Lung microvascular endothelial cell (primary cell): ENCODE data around the gene CNBP. TPM values are rescaled to one million over a fixed set of nuclear protein-coding genes. Genes with fewer than 3 reads are reported as not detected.
"Not testable (repeated sequence)": the region's sequence is repeated elsewhere in the genome, so short reads cannot be mapped to it uniquely, and the experiment has no call there.

Experiments
- DNase-seq, 2 donors: peaks; one replicate each; pipeline versions ENCODE4 v3.0.0 to v3.0.0-alpha.2; 2010; ENCODE audit warnings: low read depth in 2 of 2
- total RNA-seq: library from RNA; depleted of rRNA; stranded (reverse); fragments of >200 nt; gene quantifications from 2 replicates; pipeline ENCODE4 v1.2.1, GENCODE V29; 2014

Gene CNBP
- total RNA-seq = 207 and 229 TPM in 2 replicates

DNA sequence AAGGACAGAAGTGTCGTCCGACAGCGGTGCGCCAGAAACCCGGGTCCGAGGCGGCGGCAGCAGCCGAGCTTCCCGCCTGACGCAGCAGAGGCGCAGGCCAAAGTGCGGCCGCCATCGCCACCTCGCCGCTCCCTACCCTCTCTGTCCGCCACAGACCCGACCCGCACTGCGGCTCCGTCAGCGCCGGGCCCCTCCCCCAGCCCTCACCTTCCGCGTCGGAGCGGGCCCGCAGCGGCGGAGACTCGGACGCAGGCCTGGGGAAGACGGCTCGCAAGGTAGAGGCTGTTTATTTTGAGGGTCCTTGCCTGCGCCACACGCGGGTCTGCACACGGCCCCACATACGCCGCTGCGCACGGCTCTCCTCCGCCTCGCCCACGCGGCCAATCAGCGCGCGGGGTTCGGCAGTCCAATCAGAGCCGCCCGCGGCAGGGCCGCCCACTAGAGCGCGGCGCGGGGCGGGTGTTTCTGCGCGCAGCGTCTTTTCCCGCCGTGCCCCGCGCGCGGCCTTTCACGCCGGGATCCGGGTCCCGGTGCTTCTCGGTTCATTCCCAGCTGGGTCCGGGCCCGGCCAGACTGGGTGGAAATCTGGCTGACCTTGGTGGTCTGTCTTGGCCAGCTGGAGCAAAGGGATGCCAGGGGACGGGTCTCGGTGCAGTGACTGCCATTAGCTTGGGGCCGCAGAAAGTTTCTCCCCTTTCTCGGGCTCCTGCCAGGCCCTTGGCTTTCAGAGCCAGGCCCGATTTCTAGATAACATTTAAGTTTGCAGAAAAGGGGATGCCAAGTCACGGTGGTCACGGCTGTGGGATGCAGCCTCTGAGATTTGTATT, at the start of gene CNBP:
Gene CNBP, minus strand, starts transcription at position 328 of the 827 bp plus-strand sequence. CDS start 12,139 bp downstream, outside the sequence.
- peak; percentile 96 for DNase-seq

DNA sequence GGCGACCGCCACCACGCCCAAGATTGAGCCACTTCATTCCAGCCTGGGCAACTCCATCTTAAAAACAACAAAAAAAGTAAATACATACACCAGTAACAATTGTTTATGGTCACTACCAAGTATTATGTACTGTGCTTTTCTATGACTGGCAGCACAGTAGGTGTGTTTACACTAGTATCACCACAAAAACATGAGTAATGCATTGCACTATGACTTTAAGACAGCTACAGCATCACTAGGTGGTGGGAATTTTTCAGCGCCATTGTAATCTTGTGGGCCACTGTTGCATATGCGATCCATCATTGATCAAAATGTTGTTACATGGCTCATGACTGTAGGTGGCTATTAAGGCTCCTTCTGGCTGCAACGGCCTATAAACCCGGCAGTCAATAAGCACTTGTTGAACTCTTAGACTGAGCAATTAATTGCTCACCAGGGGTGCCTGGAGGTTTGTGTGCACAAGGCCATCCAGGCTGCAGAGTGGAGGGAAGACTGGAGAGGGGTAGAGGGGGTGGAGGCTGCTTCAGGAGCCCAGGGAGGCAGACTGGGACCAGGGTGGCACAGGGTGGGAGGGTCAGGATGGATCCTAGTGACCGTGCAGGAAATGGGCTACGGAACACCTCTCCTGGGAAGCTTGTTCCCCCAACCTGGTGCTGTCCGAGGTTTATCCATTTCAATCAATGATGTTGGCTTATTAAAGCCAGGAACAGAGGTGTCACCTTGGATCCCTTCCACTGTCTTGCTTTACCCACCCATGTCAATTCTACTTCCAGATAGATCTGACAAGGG, 47.8 kb upstream of the CNBP start:
- no peak for DNase-seq

DNA sequence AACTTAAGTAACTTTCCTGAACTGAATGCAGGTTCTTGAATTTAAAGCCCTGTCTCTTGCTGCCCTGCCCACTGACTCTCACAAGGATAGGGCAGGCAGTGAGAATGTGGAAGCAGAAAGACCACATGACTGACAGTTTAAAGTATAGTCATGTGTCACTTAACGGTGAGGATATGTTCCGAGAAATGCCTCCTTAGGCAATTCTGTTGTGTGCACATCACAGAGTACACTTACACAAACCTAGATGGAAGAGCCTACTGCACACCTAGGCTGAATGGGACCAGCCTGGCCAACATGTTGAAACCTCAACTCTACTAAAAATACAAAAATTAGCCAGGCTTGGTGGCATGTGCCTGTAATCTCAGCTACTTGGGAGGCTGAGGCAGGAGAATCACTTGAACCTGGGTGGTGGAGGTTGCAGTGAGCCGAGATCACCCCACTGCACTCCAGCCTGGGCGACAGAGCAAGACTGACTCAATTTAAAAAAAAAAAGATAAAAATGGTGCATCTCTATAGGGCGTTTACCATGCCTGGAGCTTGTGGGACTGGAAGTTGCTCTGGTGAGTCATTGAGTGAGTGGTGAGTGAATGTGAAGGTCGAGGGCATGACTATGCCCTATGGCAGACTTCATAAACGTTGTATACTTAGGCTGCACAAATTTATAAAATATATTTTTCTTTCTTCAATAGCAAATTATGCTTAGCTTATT, 46.8 kb upstream of the CNBP start:
- DNase-seq = peak; percentile 61 to 82

DNA sequence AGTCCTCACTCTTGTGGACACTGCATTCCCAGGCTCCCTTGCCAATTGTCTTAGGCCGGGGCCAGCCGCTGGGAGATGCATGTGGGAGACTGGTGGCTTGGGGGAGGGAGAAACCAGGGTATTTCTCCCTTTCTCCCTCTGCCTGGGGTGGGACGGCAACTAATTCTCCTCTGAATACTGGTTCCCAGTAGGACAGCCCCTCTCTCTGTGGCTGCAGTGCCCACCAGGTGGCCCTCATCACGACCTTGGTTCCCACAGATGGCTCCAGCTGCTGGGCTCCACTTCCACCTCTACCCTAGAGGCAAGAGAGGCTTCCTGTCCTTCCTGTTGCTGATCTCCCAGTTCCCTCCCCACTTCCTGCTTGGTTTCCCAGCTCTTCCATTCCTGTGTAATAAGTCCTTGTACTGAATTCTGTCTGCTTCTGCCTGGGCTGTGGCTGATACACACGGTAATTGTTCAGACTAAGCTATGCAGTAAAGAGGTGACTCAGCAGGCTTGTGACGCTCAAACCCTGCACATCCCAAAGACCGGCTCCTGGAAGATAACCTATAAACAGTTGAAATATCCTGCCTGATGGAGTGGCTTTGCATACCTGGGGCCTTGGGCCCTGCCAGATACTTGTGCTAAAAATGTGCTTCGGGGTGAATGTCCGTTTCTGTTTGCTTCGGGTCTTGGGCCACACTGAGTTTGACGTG, 45.3 kb upstream of the CNBP start:
- DNase-seq = peak; percentile 71

DNA sequence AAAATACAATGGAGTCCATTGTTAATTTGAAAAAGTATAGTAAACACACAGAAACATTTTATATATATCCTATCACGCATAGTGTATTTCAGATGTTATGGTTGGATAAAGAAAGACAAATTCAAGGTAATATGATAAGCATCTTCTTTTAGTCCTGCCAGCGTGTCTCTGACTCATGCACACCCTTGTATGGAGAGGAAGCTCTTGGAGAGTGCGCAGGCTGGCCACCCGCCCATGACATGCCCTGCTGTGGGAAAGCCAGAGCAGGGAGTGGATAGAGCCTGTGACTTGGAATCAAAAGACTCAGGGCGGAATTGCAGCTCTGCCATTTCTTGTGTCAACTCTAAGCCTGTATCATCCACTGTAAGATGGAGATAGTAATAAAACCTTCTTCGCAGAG, 42.7 kb upstream of the CNBP start:
- DNase-seq = peak; percentile 78 to 95

DNA sequence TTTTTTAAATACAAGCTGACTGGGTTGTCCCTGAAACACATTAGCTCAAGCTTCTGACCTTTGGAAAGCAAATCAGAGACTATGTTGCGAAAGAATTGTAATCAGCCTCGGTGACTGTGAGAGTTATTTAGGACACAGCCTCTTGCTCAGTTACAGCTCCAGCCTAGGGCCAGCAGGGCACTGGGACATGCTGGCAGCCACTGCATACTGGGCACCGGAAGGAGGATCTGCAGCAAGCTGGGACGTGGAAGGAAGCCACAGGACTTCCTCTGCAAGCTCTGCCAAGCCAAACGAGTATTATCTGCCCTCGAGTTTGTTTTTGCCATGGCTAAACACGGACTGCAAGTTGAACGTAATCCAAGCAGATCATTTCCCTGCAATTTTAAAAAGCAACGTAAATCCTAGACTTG, 41.3 kb upstream of the CNBP start:
- DNase-seq = peak; percentile 60 to 95

DNA sequence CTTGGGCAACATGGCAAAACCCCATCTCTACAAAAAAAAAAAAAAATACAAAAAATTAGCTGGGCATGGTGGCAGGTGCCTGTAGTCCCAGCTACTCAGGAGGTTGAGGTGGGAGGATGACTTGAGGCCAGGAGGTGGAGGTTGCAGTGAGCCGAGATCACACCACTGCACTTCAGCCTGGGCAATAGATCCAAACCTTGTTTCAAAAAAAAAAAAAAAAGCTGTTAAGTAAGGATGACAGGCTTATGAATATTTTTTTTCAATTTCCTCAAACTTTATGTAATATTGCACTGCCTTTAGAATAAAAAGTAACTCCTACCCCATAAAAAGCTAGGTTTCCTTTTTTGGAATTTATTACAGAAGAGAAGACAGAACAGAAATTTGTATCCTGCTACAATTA, 40.7 kb upstream of the CNBP start:
- not testable (repeated sequence) for DNase-seq

DNA sequence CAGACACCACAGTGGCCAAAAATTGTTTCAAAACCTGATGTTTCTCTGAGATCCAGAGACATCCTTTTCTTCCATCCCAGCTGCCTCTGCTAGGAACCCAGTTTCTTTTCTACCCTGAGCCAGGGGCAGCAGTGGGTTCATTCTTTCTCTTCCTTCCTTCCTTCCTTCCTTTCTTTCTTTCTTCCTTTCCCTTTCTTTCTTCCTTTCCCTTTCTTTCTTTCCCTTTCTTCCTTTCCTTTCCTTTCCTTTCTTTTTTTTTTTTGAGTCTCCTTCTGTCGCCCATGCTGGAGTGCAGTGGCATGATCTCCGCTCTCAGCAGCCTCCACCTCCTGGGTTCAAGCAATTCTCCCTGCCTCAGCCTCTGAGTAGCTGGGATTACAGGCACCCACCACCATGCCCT, 35.0 kb upstream of the CNBP start:
- no peak for DNase-seq

DNA sequence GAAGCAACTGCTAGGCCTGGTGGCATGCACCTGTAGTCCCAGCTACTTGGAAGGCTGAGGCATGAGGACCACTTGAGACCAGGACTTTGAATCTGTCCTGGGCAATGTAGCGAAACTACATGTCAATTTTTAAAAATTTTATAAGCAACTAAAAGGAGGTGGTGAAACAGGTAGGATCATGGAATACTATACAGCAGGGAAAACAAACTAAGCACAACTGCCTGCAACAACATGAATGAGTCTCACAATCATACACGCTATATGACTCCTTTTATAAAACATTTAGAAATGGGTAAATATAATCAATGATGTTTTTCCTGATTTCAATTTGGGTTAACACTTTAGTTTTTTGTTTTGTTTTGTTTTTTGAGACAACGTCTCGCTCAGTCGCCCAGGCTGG, 29.5 kb upstream of the CNBP start:
- no peak for DNase-seq

DNA sequence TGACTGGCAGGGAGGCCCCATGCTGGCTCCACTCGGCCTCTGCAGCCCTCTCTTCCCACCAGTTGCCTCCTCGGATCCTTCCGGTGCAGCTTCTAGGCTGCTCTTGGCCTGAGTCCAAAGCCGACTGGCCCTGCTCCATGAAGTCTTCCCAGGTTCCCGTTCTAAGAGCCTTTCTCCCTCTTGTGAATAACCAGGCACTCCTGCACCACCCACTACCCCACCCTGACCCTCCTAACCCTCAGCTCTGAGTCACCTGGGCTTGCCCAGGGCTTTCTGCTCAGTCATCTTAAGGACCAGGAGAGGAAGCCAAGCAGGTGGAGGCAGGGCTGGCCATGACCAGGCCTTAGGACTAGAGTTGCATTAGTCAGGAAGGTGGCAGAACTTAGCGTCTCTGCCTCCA, 28.1 kb upstream of the CNBP start:
- peak; percentile 45 to 74 for DNase-seq

DNA sequence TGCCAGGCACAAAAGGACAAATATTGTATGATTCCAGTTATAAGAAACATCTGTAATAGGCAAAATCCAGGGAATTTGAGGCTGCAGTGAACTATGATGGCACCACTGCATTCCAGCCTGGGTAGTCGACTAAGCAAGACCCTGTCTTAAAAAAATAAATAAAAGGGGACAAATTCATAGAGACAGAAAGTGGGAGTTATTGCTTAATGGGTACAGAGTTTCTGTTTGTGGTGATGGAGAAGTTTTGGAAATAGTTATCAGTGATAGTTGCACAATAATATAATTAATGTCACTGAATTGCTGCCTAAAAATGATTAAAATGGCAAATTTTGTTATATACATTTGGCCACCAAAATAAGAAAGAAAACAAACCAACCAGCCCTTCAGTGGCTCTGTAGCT, 27.6 kb upstream of the CNBP start:
- no peak for DNase-seq

DNA sequence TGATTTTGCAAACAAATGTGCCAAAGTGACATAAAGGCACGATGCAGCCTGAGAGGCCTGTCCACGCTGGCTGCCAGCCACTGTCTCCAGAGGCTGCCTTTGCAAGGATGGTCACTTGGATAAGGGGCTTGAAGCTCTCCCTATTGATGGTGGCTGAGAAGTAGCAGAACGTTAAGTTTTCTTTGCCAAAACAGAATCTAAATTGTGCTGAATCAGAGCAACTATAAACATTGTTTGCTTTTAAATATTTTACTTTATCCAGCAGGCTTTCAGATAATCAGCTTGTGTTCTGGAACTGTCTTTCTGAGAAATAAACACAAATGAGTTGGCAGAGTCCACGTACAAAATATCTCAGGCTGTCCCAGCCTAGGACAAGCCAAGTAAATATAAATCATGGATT, 23.8 kb upstream of the CNBP start:
- no peak for DNase-seq

DNA sequence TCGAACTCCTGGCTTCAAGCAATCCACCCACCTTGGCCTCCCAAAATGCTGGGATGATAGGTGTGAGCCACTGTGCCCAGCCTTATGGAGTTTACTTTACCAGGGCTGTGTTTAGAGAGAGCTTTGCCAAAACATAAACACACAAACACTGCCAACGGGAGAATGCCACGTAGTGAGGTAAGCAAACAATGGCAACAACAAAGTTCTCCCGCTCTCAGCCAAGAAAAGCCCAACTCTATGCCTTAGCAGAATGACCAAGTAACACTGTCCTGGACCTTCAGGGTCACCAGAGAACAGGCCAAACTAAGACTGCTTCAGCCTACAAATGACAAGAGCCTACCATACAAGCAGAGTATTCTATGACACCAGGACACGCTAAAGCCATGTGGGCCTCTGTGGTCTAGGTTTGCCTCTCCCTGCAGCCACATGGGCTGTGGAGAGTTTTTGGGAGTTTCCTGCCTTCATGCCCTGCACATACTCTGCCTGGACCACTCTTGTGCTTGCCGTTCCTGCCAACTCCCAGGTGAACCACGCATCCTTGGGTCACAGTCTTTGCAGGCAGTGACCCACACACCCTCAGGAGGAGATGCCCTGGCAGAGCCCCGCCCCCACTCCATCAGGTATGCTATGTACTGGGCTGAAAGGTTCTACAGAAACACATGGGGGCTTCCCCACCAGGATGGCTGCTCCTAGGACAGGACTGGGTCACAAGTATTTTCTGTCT, 21.6 kb upstream of the CNBP start:
- no peak for DNase-seq

DNA sequence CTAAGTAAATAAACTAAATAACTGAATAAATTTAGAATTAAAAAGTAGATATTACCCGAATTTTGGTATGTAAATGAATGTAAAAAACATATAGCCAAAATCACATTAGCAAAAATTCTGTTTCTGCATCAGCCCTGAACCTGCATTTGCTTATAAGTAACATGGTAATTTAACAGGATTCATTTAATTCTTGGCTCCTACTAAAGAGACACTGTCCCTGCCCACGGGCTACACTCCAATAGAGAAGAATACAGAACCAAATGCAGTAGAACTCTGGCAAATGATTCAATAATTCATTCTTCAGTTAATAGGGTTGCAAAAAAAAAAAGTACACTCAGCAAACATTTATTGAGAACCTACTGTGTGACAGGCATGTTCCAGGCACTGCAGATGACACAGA, 20.8 kb upstream of the CNBP start:
- no peak for DNase-seq

DNA sequence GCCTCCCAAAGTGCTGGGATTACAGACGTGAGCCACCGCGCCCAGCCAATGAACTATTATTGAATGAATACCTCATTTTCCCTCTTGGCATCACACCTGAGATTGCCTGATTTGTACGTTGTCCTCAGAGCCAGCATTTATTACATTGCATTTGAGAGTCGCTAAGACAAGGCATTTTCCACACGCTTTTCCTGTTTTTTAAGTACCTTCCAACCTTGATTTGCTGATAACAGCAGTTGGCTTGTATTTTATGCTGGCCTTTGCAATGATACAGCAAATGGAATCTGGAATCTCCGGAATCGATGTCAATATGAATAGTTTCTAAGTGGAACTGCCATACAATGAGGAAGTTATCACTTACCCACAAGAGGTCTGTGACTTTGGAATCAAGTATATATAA, 15.7 kb upstream of the CNBP start:
- DNase-seq = peak in 1 of 2 donors; percentile 64

DNA sequence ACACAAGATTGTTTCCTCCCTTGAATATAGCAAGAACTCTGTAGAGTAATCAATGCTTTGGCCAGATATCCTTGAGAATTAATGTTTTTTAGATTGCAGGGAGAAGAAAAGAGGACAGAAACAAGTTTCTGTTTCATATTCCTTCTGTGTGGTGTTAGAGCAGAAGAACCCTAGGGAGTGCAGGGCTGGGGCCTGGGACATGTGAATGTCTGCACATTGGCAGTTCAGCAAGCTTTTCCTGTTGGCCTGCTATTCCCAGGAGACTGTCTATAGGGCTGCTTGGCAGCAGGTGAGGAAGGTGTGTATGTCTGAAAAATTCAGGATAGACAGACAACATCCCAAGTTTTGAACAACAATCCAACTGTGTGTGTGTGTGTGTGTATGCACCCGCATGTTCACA, 13.6 kb upstream of the CNBP start:
- no peak for DNase-seq

DNA sequence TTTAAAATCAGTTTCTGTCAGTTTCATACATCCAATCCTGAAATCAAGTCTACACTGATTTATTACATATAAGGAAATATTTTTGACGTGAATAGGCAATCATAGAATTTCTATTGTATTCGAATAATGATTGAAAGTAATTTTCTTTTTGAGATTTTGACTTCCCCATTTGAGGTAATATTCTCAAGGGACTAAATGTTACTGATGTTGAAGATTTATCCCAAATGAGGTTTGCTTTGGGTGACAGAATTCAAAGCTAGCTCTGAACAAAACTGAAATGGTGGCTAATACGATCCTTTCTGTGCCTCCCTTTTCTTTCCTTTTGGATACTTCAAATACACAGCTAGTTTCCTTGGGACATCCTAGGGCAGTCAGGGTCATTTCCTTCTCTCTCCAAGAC, 12.9 kb upstream of the CNBP start:
- peak in 1 of 2 donors; percentile 17 for DNase-seq

DNA sequence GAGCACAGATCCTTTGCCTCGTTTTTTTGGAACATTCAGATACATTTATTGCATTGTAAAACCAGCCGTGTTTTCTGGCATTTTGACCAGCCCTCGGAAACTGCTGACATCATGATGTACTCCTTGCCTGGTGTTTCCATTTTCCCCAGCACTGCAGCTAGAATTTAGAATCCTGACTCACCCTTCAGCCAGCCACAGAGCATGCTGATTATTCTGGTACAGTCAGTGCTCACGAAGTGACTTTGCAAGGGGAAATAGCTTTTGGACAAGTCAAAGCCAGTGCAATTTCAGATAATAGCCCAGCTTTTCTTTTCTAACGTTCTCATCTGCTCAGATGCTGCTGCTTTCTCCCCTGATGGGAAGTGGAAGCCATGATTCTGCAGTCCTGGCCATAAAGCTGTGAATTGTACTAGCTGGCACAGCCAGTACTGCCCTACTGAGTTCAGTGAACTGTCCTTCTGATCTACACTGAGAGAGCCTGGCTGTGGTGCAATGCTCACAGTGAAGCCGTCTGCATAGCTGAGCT, 12.1 kb upstream of the CNBP start:
- peak; percentile 80 to 88 for DNase-seq

DNA sequence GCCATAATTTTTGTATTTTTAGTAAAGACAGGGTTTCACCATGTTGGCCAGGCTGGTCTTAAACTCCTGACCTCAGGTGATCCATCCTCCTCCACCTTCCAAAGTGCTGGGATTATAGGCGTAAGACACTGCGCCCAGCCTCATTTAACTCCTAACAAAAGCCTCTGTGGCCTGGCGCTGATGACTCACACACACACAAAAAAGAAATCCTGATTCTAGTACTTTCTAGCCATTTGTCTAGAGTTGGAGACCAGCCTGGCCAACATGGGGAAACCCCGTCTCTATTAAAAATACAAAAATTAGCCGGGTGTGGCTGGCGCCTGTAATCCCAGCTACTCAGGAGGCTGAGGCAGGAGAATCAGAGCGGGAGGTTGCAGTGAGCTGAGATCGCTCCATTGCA, 6.1 kb upstream of the CNBP start:
- not testable (repeated sequence) for DNase-seq

DNA sequence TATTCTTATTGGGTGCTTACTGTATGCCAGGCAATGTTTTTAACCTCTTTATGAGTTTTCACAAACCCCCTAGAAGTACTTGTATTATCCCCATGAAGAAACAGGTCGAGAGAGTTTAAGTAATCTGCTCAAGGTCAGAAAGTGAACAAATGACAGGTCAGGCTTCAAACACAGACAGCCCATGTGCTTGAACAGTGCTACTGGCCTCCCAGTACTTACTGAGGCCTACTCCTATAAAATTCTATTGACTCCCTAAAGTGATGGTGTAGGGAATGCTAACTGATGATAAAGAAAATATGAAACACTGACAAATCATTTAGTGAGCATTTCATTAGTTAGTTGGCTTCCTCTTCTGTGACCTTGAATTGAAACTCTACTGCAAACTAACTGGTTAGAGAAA, 4.2 kb upstream of the CNBP start:
- DNase-seq = no peak

DNA sequence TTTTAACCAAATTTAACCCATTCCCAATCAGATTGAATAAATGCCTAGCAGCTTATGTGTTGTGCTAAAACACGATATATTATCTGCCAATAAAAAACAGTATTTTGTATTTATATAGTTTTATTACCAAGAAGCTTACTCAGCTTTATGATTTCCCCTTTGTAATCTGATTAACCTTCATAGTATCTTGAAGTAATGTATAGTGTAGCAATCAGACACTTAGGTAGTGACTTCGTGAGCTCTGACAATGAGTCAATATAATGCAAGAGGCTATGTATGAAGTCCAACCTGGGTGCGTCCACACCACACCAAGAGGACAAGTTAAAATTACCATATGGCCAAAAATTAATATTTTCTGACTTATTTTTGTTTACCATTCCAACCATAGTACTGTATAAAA, 2.1 kb upstream of the CNBP start:
- no peak for DNase-seq
